GM18858 (cell line): ENCODE measurements around the gene ELAVL2.
"Not testable (repeated sequence)": the region's sequence is repeated elsewhere in the genome, so short reads cannot be mapped to it uniquely, and the experiment has no call there.

Source experiments
- ATAC-seq: cut with Tn5 transposase; IDR thresholded peaks from one replicate; pipeline ENCODE4 v1.9.1; 2021; ENCODE audit not compliant: unreplicated experiment

ELAVL2 gene

GRCh38 chr9:23725279-23725946 lies 100.6 kb downstream of the ELAVL2 start:
- no peak for ATAC-seq

DNA sequence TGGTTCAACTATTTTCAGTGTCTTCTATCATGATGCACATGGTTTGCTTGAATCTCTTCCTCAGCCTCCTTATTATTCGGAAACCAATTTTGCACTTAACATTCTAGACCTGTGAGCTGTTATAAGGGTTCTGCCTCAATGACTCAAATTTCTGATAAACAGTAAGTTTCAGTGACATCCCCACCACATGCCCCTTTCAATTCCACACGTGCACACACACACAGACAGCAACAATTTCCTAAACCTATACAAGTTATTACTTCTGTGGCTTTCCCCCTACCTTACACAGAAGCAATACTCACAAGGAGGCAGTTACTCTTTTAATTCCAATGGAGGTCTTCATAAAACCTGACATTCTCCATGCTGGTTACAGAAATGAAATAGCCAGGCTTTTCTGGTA lies 102.4 kb downstream of the ELAVL2 start:
- no peak for ATAC-seq

GRCh38 chr9:23723048-23723447 lies 103.0 kb downstream of the ELAVL2 start:
- ATAC-seq: not testable (repeated sequence)

- ATAC-seq: no peak
These were observed 104.6 kb downstream of the ELAVL2 start for GRCh38 chr9:23721466-23721865.

DNA sequence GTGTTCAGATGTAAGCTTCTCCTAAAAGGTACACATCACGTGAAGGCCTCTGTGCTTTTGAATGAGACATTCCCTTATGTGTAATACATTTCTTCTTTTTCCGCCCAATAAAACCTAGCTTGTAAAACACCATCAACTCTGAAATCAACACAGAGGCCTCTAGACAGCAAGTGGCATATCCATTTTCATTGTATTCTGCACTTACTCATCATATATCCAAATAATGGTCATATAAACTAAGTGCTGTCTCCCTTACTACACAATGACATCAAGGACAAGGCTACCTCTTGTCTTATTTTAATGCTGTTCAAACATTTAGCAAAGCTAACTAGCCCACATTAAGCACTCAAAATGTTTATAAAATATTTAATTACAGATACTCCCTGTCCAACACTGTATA lies 108.5 kb downstream of the ELAVL2 start:
- ATAC-seq: no peak

DNA sequence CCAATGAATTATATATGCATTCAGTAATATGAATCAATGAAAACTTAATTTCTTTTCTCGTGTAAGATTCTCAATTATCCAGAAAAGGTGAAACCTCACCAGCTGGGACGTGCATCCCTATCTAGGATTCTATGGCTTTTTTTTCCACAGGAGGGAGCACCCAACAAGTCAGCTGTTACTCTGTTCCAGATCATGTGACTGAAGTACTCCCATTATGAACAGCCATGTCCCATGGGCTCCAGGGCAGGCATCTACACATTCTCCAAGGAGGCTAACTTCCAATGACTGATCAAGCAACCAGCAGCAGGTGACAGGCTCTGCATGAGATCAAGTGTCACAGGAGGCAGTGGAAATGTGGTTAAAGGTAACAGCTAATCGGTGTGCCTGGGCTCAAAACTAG lies 118.8 kb downstream of the ELAVL2 start:
- ATAC-seq: no peak

GRCh38 chr9:23702311-23702922 lies 123.6 kb downstream of the ELAVL2 start:
- no peak for ATAC-seq

DNA sequence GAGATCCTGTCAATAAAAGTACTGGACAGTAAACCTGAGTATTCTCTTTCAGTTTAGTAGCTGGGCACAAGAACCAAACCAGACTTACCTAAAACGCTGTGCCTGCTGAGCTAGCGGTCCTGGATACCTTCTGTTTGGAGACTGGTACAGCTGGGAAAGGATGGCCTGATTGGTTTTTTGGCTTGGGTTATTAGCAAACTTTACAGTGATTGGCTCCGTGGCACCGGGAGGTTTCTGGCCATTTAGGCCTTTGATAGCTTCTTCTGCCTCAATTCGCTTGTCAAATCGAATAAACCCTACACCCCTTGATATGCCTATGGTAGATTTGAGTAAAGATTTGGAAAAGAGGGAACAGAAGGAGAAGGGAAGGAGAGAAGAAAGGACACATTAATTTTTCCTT lies 124.7 kb downstream of the ELAVL2 start:
- no peak for ATAC-seq

- ATAC-seq: no peak
These were observed 125.7 kb downstream of the ELAVL2 start for GRCh38 chr9:23700359-23700758.

- ATAC-seq: no peak
These were observed 127.9 kb downstream of the ELAVL2 start for GRCh38 chr9:23698161-23698560.

DNA sequence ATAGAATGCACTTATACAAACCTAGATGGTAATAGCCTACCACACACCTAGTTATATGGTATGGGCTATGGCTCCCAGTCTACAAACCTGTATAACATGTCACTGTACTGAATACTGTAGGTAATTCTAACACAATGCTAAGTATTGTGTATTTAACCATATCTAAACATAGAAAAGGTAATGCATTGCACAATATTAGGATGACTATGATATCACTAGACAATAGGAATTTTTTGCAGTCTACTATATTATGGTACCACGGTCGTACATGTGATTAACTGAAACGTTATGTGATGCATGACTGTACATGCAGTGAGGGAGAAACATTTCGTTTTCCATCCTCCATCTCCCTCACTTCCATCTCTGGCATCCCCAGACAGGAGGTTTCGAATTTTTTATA lies 130.5 kb downstream of the ELAVL2 start:
- no peak for ATAC-seq

DNA sequence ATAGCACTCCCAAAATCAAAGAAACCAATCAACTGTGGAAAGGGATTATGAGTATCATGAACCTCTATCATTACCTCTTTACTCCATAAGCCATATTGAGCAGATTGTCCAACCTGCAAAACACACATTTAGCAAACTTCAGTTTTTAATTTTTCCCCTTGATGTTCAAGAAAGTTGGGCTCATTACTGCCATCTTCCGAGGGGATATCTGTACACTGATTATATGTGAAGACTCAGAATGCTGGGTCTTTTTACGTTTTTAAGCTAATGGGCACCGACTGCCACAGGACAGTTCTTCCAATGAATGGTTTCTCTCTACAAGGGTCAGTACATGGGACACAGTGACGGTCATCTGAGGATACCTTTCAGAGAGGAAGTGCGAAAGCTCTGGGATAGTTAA lies 132.7 kb downstream of the ELAVL2 start:
- ATAC-seq: no peak

GRCh38 chr9:23686896-23687295 lies 139.1 kb downstream of the ELAVL2 start:
- ATAC-seq: no peak

GRCh38 chr9:23686257-23686656 lies 139.8 kb downstream of the ELAVL2 start:
- ATAC-seq: no peak

GRCh38 chr9:23683611-23684061 lies 142.4 kb downstream of the ELAVL2 start:
- ATAC-seq: no peak

- no peak for ATAC-seq
These were observed 143.1 kb downstream of the ELAVL2 start for GRCh38 chr9:23682891-23683431.

DNA sequence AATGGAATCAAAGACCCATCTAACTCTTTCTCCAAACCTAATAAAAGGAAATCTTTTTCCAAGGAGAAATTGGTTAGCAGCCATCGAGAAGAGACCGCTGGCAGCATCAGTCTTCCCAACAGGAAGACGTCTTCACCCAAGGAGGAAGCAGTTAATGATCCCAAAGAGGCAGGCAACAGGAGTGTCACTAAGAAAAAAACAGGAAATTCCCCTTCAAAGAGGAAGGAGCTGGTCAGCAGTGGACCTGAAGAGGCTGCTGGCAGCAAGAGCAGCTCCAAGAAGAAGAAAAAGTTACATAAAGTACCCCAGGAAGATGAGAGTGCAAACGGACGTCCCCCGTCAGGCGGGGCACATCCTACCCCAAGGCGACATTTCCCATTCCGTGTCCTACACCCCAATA lies 143.7 kb downstream of the ELAVL2 start:
- ATAC-seq: no peak

- ATAC-seq: no peak
These were observed 148.6 kb downstream of the ELAVL2 start for GRCh38 chr9:23677446-23677845.

- ATAC-seq: no peak
These were observed 151.9 kb downstream of the ELAVL2 start for GRCh38 chr9:23674016-23674585.

- no peak for ATAC-seq
These were observed 153.9 kb downstream of the ELAVL2 start for GRCh38 chr9:23672151-23672550.

DNA sequence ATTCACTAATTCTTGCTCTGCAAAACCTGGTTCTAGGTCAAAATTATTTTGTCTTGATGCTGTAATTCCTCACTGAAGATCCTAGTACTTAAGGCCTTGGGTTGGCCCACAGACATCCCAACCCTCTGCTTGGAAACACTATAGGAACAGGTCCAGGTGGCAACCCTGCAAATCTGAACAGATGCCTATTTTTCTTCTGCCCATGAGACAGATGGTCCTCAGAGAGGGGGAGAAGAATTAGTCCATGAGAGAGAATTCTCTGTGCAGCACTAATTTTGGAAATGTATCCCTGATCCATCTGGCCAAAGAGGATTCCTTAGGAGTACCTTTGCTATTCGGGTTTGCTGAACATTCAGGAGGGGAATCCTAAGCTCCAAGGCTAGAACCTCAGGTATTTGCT lies 156.3 kb downstream of the ELAVL2 start:
- ATAC-seq: no peak

DNA sequence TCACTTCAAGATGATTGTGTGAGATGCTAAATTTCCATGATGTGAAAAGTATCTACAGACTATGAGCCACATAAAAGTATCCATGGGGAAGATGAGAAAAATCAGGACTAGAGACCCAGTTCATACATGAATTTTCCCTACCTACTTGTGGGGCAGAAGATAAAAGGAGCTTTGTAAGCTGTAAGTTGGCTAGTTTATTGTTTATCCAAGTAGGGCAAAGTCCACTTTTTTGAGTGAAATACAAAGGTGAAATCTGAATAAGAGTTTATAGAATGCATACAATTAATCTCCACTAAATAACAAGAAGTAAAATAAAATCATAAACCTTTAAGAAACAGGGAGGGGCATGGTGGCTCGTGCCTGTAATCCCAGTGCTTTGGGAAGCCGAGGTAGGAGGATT lies 160.4 kb downstream of the ELAVL2 start:
- no peak for ATAC-seq
